GM12864 (cell line): Measurements from ENCODE around the gene IL17C.

Source experiments
- DNase-seq: peaks from one replicate; pipeline ENCODE4 v3.0.0-alpha.2; 2011; ENCODE audit warnings: low read depth
- H3K4me3 ChIP-seq: 2 replicates; pipeline ENCODE4 v1.5.1; 2011; ENCODE audit warnings: mild to moderate bottlenecking, low read depth, low read length, control low read depth
- TF ChIP-seq, protein P1 (sequence below): IDR thresholded peaks from 2 replicates; pipeline ENCODE4 v1.5.1; 2011; ENCODE audit warnings: low read depth, mild to moderate bottlenecking, moderate library complexity, low read length, control low read depth, inconsistent platforms; ENCODE audit errors: missing control alignments

Gene IL17C

DNA sequence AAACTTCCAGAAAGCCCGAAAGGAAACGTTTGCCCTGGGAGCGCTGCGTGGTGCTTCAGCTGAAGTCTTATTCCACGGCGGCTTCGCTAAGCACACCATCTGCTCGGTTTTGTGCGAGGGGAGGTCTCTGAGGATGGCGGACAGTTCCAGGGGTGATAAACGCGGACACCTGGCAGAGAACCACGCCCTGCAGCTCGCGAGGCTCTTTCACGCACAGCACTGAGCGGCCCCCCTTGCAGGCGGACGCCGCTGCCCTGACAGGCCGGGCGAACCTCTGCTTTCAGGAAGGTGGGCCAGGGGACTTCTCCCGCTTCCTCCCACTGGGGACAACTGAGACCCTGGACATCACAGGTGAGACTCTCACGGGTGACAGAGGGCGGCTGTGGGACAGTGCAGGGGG is 20.8 kb downstream of the IL17C start:
- H3K4me3 ChIP-seq = no peak overlapping the region
- DNase-seq = no peak
- TF ChIP-seq, protein P1, sequence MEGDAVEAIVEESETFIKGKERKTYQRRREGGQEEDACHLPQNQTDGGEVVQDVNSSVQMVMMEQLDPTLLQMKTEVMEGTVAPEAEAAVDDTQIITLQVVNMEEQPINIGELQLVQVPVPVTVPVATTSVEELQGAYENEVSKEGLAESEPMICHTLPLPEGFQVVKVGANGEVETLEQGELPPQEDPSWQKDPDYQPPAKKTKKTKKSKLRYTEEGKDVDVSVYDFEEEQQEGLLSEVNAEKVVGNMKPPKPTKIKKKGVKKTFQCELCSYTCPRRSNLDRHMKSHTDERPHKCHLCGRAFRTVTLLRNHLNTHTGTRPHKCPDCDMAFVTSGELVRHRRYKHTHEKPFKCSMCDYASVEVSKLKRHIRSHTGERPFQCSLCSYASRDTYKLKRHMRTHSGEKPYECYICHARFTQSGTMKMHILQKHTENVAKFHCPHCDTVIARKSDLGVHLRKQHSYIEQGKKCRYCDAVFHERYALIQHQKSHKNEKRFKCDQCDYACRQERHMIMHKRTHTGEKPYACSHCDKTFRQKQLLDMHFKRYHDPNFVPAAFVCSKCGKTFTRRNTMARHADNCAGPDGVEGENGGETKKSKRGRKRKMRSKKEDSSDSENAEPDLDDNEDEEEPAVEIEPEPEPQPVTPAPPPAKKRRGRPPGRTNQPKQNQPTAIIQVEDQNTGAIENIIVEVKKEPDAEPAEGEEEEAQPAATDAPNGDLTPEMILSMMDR = no peak

DNA sequence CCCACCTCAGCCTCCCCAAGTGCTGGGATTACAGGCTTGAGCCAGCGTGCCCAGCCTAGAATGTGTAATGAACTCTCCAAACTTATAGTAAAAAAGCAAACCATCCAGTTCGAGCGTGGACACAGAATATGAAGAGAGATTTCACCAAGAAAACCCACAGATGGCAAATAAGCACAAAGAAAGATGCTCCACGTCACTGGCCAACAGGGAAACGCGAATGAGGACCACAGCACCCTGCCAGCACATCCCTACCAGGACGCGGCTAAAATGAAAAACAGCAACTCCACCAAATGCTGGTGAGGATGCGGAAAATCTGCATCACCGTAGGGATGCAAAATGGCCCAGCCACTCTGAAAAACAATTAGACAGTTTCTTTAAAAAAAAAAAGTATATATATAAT is 23.1 kb downstream of the IL17C start:
- TF ChIP-seq, protein P1 = no peak
- no peak for DNase-seq
- H3K4me3 ChIP-seq = peak overlapping the region; percentile 34

DNA sequence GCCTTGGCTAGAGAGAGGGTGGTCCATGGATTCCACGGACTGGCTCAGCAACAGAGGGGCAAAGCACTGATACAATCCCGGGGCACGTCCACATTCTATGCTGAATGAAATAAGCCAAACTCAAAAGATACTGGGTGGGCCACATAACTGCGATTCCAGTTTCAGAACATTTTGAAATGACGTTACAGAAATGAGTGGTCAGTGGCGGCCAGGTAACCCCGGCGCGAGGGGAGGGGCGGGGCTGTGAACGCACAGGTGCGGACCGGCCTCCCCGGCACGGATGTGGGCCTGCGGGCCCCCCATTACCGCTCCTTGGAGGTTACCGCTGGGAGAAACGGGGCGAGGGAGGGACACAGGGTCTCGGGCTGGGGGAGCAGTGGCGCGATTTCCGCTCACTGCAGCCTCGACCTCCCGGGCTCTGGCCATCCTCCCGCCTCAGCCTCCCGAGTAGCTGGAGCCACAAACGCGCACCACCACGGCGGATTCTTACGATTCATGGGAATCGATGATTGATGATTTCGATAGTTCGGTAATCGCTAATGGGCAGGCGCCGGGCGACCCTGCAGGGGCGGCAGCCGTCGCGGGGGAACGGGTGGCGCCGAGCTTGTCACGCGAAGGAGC is 24.0 kb downstream of the IL17C start:
- TF ChIP-seq, protein P1 = no peak
- peak overlapping the region; percentile 98 for H3K4me3 ChIP-seq
- no peak for DNase-seq

DNA sequence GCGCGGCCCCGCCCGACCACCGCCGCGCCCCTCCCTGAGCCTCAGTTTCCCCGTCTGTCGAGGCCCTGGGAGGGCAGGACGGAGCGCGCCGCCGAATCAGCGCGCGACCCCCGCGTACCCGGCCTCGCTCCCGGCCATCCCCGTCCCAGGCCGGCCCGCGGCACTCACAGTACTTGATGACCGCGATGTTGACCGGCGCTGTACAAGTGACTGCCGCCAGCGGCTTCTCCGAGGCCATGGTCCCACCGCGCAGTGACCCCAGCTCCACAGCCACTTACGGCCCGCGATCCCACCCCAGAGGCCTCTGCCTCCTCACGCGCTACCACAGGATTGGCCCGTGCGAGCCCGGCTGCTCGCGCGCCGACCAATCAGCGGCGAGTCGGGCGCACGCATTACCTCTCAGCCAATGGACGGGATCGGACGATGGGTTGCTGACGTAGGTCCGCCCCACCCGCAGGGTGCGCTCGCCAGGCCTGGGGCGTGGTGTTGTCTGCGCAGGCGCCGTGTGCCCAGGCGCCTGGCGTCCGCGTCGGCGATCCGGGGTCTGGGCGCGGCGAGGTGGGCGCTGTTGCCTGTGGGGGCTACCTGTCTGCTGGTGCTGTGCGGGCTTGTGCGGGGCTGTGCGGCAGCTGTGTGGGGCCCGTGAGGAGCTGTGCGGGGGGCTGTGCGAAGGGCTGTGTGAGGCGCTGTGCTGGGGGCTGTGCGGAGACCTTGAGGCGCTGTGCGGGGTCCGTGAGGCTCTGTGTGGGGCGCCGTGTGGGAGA is 24.7 kb downstream of the IL17C start, which contains the start of gene MVD:
Gene MVD, minus strand, starts transcription at position 249 of the 764 bp plus-strand sequence. Its CDS starts 11 bp downstream, at position 238.
- peak within 1 kb of the TSS; percentile 98 for H3K4me3 ChIP-seq
- TF ChIP-seq, protein P1 = no peak
- DNase-seq = peak; percentile 93

DNA sequence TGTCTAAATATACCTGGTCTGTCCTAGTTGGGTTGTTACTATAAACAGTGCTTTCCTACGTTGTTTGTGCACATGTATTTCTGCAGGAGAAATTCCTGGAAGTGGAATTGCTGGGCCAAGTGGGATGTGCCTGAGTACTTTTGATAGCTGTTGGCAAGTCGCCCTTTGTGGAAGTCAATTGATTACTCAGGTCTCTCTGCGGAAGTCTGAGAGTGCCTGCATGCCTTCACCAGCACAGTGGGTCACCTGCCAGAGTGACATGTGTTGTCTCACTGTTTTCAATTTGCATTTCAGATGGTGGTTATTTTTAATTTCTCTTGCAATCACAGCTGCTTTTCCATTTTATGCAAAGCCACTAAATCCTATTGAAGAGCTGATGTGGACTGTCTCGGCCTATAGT is 26.8 kb downstream of the IL17C start:
- DNase-seq = no peak
- TF ChIP-seq, protein P1 = no peak
- no peak overlapping the region for H3K4me3 ChIP-seq

DNA sequence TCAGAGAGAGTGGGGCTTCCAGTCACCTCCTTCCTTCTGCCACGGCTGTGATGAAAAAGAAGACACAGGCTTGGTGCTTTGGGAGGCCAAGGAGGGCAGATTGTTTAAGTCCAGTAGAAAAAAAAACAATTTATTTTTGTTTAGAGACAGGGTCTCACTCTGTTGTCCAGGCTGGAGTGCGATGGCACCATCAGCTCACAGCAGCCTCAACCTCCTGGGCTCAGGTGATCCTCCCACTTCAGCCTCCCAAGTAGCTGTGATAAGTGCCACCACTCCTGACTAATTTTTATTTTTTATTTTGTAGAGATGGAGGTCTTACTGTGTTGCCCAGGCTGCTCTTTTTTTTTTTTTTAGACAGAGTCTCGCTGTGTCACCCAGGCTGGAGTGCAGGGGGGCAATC is 27.2 kb downstream of the IL17C start:
- TF ChIP-seq, protein P1 = no peak
- DNase-seq = no peak
- H3K4me3 ChIP-seq = no peak overlapping the region
